ENCODE data around the gene SATB2. TPM values are rescaled to one million over a fixed set of nuclear protein-coding genes. Genes with fewer than 3 reads are reported as not detected.

SATB2 gene
- total RNA-seq, 4 donors from 2014 or later, result 2.6 to 3.7 (median 3.3) TPM

GRCh38 chr2:199329466-199329865, 128.3 kb downstream of the SATB2 start:
- DNase-seq (ENCODE audit: low spot score in 2 of 2), result no peak
- no peak overlapping the region for H3K4me3 ChIP-seq (ENCODE audit: low read depth, poor library complexity, severe bottlenecking)
- TF ChIP-seq CTCF (IDR thresholded peaks at IDR 0.05) (no peak), POLR2A (IDR thresholded peaks at IDR 0.05) (no peak)
- intact Hi-C loops (cut with DNase I; ENCODE audit: low total_unique reads), result no loop called here
- 66 to 68% methylated on average over 5 of the region's 5 CpGs for WGBS, 2 donors

- no peak for DNase-seq (ENCODE audit: low spot score in 2 of 2)
- TF ChIP-seq CTCF (IDR thresholded peaks at IDR 0.05) (no peak), POLR2A (IDR thresholded peaks at IDR 0.05) (no peak)
- no peak overlapping the region for H3K4me3 ChIP-seq (ENCODE audit: low read depth, poor library complexity, severe bottlenecking)
- 82 to 90% methylated on average over 4 of the region's 4 CpGs for WGBS, 2 donors
- intact Hi-C loops (cut with DNase I; ENCODE audit: low total_unique reads), result no loop called here
Measured at GRCh38 chr2:199329031-199329430, 128.7 kb downstream of the SATB2 start.

- H3K4me3 ChIP-seq (ENCODE audit: low read depth, poor library complexity, severe bottlenecking), result no peak overlapping the region
- TF ChIP-seq POLR2A (IDR thresholded peaks at IDR 0.05) (no peak), CTCF (IDR thresholded peaks at IDR 0.05) (no peak)
- DNase-seq (ENCODE audit: low spot score in 2 of 2), result no peak
- intact Hi-C loops (cut with DNase I; ENCODE audit: low total_unique reads), result no loop called here
- 84 to 96% methylated on average over 1 of the region's 1 CpG for WGBS, 2 donors
Measured at GRCh38 chr2:199325881-199326280, 131.9 kb downstream of the SATB2 start.

- H3K4me3 ChIP-seq (ENCODE audit: low read depth, poor library complexity, severe bottlenecking), result no peak overlapping the region
- no peak for DNase-seq (ENCODE audit: low spot score in 2 of 2)
- intact Hi-C loops (cut with DNase I; ENCODE audit: low total_unique reads), result no loop called here
- WGBS, 2 donors, result 23 to 50% methylated on average over 1 of the region's 1 CpG
- TF ChIP-seq CTCF (IDR thresholded peaks at IDR 0.05) (no peak), POLR2A (IDR thresholded peaks at IDR 0.05) (no peak)
Measured at GRCh38 chr2:199322151-199322550, 135.6 kb downstream of the SATB2 start.

GRCh38 chr2:199317646-199318045, 140.1 kb downstream of the SATB2 start:
- WGBS, 2 donors, result 97% methylated on average over 5 of the region's 5 CpGs
- TF ChIP-seq POLR2A (IDR thresholded peaks at IDR 0.05), result no peak
- TF ChIP-seq CTCF (IDR thresholded peaks at IDR 0.05), result no peak
- intact Hi-C loops (cut with DNase I; ENCODE audit: low total_unique reads), result no loop called here
- DNase-seq (ENCODE audit: low spot score in 2 of 2), result no peak
- no peak overlapping the region for H3K4me3 ChIP-seq (ENCODE audit: low read depth, poor library complexity, severe bottlenecking)

- 91 to 94% methylated on average over 3 of the region's 3 CpGs for WGBS, 2 donors
- TF ChIP-seq CTCF (IDR thresholded peaks at IDR 0.05), result no peak
- TF ChIP-seq POLR2A (IDR thresholded peaks at IDR 0.05), result no peak
- intact Hi-C loops (cut with DNase I; ENCODE audit: low total_unique reads), result no loop called here
- H3K4me3 ChIP-seq (ENCODE audit: low read depth, poor library complexity, severe bottlenecking), result no peak overlapping the region
- no peak for DNase-seq (ENCODE audit: low spot score in 2 of 2)
Measured at GRCh38 chr2:199316851-199317250, 140.9 kb downstream of the SATB2 start.

Measured in lower leg skin (tissue), 4 donors.